Fibroblast of mammary gland (primary cell): ENCODE measurements around the gene FAM120B.
A peak's percentile ranks its signal among the peaks of the same experiment; 100 is the strongest.

ENCODE experiments used
- DNase-seq: peaks from one replicate; pipeline ENCODE4 v3.0.0-alpha.2; 2010; ENCODE audit warnings: low read depth
- H3K4me3 ChIP-seq: 2 replicates; pipeline ENCODE4 v1.5.1; 2011; ENCODE audit warnings: low read depth, mild to moderate bottlenecking, low read length, moderate library complexity; ENCODE audit not compliant: control insufficient read depth
- TF ChIP-seq, protein P1 (sequence below): conservative IDR thresholded peaks from 2 replicates; pipeline ENCODE4 v1.5.1; 2011; ENCODE audit warnings: low read depth, low read length, inconsistent platforms; ENCODE audit not compliant: control insufficient read depth, insufficient read depth

The FAM120B gene

GRCh38 chr6:170366248-170366960 is 59.8 kb downstream of the FAM120B start:
- TF ChIP-seq, protein P1, sequence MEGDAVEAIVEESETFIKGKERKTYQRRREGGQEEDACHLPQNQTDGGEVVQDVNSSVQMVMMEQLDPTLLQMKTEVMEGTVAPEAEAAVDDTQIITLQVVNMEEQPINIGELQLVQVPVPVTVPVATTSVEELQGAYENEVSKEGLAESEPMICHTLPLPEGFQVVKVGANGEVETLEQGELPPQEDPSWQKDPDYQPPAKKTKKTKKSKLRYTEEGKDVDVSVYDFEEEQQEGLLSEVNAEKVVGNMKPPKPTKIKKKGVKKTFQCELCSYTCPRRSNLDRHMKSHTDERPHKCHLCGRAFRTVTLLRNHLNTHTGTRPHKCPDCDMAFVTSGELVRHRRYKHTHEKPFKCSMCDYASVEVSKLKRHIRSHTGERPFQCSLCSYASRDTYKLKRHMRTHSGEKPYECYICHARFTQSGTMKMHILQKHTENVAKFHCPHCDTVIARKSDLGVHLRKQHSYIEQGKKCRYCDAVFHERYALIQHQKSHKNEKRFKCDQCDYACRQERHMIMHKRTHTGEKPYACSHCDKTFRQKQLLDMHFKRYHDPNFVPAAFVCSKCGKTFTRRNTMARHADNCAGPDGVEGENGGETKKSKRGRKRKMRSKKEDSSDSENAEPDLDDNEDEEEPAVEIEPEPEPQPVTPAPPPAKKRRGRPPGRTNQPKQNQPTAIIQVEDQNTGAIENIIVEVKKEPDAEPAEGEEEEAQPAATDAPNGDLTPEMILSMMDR, result no peak
- DNase-seq, result no peak
- H3K4me3 ChIP-seq, result no peak overlapping the region

DNA sequence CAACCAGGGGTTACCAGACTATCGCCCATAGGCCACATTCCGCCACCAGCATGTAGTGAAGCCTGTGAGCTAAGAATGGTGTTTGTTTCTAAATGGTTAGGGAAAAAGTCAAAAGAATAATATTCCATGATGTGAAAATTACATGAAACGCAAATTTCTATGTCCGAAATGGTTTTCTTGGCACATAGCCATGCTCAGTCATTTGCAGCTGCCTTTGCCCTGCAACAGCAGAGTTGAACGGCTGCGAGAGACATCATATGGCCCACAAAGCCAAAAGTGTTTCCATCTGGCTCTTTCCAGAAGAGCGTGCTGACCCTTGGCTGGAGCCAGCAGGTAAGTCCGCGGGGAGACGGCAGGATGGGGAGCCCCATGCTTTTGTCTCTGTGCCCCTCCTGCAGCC is 60.7 kb downstream of the FAM120B start:
- TF ChIP-seq, protein P1, result no peak
- peak; percentile 17 for DNase-seq
- no peak overlapping the region for H3K4me3 ChIP-seq

- TF ChIP-seq, protein P1, result no peak
- no peak overlapping the region for H3K4me3 ChIP-seq
- no peak for DNase-seq
These were observed 62.0 kb downstream of the FAM120B start for GRCh38 chr6:170368544-170368943.

DNA sequence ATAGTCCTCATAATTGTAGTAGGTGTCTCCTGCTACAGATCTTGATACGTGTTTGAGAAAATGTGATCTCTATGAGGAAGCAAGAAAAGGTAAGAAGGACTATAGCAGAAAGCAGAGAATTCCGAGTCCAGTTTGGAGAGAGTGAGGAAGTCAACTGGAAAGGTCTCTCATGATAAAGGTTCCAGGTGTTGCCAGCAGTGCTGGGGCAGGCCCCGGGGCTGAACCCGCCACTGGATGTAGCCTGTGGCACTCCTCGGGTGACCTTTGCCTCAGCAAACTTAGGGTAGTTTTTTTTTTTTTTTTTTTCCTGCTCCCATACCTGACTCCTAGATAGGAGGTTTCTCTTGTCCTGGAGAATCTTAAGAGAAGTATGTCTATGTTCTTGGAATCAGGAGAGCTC is 62.8 kb downstream of the FAM120B start:
- TF ChIP-seq, protein P1, result no peak
- H3K4me3 ChIP-seq, result no peak overlapping the region
- DNase-seq, result no peak

DNA sequence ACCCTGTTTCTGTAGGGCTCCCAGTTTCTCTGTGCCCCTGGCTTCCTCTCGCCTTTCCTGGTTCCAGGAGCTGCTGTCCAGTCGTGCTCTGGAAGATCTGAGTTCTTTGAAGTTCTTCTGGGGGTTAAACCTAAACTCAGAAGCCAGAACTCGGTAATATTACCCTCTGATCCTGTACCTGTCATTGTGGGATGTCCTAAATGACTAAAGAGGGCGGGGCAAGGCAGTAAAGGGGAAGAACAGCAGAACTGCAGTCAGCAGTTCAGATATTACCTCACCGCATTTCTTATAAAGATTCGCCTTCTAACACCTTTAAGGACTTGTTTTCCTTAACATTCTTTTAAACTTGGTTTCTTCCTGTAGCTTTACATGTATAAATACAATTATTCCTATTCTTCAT is 63.9 kb downstream of the FAM120B start:
- no peak for DNase-seq
- TF ChIP-seq, protein P1, result no peak
- no peak overlapping the region for H3K4me3 ChIP-seq

DNA sequence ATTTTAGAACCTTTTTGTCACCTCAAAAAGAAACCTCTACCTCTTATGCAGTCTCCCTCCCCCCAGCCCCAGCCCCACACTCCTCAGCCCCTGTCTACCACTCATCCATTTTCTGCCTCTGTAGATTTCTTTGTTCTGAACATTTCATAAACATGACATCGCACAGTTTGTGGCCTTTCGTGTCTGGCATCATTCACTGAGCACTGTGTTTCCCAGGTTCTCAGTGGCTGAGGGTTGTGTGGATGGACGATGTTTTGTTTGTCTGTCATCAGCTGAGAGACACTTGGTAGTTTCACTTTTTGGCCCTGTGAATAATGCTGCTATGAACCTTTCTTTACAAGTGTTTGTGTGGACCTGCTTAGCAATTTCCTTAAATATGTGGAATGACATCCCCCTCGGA is 64.5 kb downstream of the FAM120B start:
- H3K4me3 ChIP-seq, result no peak overlapping the region
- TF ChIP-seq, protein P1, result no peak
- DNase-seq, result no peak
